ENCODE data around the gene ZNF558.

Gene ZNF558

DNA sequence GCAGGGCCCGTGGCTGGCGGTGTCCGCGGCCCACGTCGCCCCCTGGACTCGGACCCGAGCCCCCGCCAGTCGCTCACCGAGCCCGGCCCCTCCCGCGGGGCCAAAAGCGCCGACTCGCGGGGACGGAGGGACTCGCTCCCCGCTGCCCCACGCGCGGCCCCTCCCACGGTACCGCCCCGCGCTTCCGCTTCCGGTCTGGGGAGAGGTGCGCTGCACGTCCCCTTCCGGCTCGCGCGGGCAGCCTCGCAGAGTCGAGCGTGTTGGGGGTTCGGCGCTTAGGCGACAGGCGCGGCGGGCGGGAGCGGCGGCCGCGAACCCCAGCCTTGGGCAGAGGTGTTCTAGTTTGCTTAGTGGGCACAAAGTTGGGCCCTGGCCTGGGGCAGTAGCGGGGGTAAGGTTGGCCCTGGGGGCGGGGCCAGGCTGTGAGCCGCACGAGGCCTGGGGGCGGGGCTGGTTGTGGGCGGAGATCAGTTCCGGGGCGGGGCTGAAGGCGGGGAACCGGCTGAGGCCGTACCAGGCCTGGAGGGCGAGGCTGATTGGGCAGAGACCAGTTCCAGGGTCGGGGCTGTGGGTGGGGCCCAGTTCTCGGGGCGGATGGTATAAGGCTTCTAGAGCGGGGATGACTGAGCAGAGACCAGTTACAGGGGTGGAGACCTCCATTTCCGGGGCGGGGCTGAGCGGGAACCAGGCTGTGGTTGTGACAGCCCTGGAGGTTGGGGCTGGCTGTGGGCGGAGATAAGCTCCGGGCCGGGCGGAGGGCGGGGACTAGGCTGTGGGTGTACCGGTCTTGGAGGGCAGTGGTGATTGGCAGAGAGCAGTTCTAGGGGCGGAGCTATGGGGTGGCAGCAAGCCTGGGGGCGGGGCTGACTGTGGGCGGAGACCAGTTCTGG is at the start of gene ZNF558, which contains the start of gene MBD3L1:
TSS of gene ZNF558 (minus strand) at position 173 of the 890 bp plus-strand sequence. CDS start 9,645 bp downstream, outside the sequence.
TSS of gene MBD3L1 (plus strand) at position 246 of the 890 bp plus-strand sequence. CDS start 10,302 bp downstream, outside the sequence.
- DNase-seq (ENCODE audit: low read depth, low spot score) = peak; percentile 98

DNA sequence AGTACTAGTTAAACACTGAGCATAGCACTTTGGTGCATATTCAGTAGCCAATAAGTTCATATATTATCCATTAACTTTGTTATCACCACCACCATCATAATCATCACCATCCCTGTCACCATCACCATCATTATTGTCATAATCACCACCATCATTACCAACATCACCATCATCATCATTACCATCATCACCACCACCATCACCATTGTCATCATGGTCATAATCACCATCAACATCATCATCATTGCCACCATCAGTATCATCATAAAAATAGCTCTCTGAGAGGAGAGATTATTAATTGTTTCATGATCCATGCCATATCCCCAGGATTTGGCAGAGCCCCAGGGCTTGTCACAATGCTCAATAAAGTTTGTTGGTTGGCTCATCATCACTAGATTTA is 49.4 kb upstream of the ZNF558 start:
- DNase-seq (ENCODE audit: low read depth, low spot score) = no peak

DNA sequence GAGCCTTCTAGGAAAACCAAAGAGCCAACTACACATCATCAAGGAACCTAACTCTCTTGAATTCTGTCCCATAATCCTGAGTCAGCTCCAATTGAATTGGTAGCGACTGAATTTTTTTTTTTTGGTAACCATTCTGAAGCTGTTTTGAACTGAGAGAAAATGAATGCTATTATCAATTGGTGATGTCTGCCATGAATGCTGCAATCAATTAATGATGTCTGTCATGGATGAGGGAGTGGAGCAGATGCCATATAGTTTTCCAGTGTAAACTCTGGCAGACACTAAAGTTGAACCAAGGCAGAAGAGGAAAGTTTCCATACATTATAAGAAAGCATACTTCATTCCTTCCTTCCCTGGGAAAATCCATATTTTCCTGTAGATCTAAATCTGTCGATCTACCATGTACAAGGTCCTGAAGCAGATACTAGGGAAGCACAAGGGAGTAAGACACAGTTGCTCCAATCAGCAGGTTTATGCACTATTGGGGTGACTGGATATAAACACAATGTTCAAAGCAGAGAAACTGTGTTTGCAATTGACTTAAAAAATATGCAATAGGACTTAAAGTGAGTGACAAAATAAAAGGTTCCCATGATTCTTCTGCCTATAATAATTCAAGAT is 48.9 kb upstream of the ZNF558 start:
- DNase-seq (ENCODE audit: low read depth, low spot score) = no peak

DNA sequence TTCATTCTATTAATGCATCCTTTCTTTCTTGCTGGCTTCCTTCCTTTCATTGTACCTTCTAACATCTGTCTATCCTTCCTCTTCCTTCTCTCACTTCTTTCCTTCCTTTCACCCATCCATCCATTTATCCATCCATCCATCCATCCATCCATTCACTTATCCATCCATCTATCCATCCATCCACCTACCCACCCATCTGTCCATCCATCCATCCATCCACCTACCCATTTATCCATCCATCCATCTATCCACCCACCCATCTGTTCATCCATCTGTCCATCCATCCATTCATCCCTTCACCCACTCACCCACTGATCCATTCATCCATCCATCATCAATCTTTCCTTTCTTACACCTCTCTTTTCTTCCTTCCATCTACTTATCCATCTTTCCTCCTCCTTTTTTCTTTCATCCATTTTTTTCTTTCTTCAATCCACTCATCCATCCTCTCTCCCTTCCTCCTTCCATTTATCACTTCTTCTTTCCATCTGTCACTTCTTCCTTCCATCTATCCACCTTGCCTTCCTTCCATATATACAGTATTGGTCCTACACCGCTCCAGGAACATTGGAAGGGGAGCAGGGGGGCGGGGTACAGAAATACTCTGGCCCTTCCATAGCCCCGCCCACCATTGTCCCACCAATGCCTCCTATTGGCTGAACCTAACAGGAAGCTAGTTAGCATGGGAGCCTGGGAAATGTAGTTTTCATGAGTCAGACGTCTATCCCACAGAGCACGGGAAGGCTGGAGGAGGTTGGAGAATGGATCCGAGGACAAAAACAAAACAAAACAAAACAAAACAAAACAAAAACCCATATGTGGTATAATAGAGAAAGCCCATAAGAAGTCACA is 46.0 kb upstream of the ZNF558 start:
- DNase-seq (ENCODE audit: low read depth, low spot score) = no peak

- DNase-seq (ENCODE audit: low read depth, low spot score) = no peak
Measured at GRCh38 chr19:8866344-8866743, 34.2 kb upstream of the ZNF558 start.

DNA sequence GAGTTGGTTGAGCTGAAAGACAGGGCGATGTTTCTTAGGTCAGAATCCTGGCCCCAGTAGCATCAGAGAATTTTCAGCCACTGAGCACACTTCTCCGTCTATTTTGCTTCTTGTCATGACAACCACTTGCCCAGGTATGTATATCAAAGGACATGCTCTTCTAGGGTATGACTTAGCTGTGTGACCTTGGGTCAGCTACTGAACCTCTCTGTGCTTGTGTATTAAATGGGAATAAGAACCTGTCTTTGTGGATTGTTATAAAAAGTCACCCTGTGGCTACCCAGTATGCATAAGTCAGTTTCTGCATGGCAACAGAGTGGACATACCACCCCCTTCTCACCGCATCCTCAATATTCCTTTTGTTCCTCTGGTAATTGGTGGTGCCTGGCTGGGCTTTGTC is 26.2 kb upstream of the ZNF558 start:
- no peak for DNase-seq (ENCODE audit: low read depth, low spot score)

DNA sequence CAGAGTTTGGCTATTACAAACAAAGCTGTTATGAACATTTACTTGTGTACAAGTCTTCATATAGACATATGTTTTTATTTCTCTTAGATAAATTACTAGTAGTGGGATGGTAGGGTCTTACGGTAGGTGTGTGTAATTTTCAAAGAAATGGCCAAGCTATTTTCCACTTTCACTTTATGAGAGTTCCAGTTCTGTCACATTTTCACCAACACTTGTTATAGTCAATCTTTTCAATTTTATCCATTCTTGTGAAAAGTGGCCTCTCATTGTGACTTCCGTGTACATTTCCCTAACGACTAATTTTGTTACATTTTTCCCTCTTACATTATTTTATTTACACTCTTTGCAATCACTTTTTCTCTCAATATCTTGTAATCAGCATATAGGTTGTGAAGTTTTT is 18.4 kb upstream of the ZNF558 start:
- no peak for DNase-seq (ENCODE audit: low read depth, low spot score)

DNA sequence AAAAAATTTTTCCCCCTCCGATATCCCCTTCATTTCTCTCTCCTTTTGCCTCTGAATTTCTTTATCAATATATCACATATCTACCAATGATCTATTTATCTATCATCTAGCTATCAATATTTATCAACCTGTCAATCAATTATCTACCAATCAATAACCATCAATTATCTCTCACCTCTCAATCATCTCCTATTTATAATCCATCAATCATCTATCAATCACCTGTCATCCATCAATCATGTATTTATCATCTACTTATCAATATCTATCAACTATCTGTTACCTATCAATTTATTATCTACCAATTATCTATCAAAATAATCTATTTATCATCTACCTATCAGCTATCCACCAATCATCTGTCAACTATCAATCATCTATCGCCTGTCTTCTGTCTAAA is 17.1 kb upstream of the ZNF558 start:
- DNase-seq (ENCODE audit: low read depth, low spot score) = no peak

DNA sequence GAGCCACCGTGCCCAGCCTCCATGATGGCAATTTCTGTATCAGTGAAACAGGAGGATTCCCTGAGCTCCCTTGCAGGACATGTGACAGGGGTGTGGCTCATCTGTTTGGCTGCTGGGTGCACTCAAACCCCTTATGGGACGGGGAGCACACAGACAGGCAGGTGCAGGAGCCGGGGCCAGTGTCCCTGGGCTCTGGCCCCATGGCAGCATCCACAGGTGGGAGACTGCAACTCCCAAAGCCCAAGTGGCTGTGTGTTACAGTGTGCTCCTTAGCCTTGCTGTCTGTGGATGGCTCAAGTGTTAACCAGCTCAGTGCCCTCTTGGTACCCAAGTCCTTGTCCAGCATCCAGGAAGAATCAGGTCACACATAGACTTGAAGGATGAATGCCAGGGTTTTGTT is 14.7 kb upstream of the ZNF558 start:
- no peak for DNase-seq (ENCODE audit: low read depth, low spot score)

- DNase-seq (ENCODE audit: low read depth, low spot score) = no peak
Measured at GRCh38 chr19:8840708-8841107, 8.6 kb upstream of the ZNF558 start.

DNA sequence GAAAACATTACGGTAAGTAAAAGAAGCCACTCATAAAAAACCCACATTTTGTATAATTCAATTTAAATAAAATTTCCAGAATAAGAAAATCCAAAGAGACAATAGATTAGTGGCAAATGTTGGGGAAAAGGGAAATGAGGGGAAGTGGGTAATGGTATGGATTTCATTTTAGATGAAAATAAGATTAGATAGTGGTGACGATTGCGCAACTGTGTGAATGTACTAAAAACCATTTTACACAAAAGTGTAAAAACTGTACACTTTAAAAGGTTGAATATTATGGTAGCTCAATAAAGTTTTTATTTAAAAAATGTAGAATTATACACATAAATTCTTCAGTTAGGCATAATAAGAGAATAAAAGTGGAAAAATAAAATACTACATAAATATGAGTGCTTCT is 3.8 kb upstream of the ZNF558 start:
- DNase-seq (ENCODE audit: low read depth, low spot score) = no peak

GRCh38 chr19:8835446-8835845 is 3.3 kb upstream of the ZNF558 start:
- no peak for DNase-seq (ENCODE audit: low read depth, low spot score)

DNA sequence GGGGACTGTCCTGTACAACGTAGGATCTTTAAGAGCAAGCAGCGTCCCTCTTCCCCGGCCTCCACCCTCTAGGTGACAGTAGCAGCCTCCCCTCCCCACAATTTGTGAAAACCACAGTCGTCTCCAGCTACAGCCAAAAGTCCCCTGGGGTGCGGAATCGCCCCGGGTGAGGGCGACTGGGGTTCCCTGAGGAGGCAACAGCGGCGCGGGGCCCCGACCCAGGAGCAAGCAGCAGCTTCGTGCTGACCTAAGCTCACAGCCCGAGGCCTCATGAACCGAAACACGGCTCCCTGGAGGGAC is 322 bp downstream of the ZNF558 start:
- DNase-seq (ENCODE audit: low read depth, low spot score) = peak; percentile 1

- no peak for DNase-seq (ENCODE audit: low read depth, low spot score)
Measured at GRCh38 chr19:8831373-8831772, 731 bp downstream of the ZNF558 start.

GRCh38 chr19:8827277-8827676 is 4.8 kb downstream of the ZNF558 start:
- DNase-seq (ENCODE audit: low read depth, low spot score) = no peak

DNA sequence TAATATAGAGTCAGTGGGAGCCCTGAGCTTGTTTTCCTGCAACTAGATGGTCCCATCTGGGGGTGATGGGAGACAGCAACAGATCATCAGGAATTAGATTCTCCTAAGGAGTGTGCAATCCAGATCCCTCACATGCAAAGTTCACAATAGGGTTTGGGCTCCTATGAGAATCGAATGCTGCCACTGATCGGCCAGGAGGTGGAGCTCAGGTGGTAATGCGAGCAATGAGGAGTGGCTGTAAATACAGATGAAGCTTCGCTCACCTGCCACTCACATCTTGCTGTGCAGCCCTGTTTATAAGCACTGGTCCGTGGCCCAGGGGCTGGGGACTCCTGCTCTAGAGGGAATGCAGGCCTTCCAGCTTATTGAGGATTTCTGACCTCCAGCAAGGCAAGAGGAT is 5.7 kb downstream of the ZNF558 start:
- no peak for DNase-seq (ENCODE audit: low read depth, low spot score)

- no peak for DNase-seq (ENCODE audit: low read depth, low spot score)
Measured at GRCh38 chr19:8821748-8822241, 10.3 kb downstream of the ZNF558 start.

GRCh38 chr19:8820234-8820633 is 11.9 kb downstream of the ZNF558 start:
- DNase-seq (ENCODE audit: low read depth, low spot score) = no peak

GRCh38 chr19:8815780-8816179 is 16.3 kb downstream of the ZNF558 start:
- DNase-seq (ENCODE audit: low read depth, low spot score) = no peak

DNA sequence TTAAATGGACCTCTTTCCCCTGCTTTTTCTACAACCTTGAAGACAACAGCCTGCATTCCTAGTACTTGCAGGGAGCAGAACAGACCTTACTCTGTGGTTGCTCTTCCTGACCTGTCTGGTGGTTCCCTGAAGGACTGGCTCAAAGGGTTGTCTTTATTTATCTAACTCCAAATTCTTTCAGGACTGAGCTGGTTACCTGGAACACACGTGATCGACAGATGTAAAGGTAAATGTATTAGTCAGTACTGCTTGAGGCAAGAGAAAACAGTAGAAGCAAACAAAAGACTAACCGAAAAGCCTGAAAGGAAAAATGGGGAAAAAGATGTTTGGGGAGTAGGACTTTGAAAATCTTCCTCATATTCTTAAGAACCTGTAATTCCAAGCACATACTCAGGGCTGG is 17.9 kb downstream of the ZNF558 start:
- no peak for DNase-seq (ENCODE audit: low read depth, low spot score)

DNA sequence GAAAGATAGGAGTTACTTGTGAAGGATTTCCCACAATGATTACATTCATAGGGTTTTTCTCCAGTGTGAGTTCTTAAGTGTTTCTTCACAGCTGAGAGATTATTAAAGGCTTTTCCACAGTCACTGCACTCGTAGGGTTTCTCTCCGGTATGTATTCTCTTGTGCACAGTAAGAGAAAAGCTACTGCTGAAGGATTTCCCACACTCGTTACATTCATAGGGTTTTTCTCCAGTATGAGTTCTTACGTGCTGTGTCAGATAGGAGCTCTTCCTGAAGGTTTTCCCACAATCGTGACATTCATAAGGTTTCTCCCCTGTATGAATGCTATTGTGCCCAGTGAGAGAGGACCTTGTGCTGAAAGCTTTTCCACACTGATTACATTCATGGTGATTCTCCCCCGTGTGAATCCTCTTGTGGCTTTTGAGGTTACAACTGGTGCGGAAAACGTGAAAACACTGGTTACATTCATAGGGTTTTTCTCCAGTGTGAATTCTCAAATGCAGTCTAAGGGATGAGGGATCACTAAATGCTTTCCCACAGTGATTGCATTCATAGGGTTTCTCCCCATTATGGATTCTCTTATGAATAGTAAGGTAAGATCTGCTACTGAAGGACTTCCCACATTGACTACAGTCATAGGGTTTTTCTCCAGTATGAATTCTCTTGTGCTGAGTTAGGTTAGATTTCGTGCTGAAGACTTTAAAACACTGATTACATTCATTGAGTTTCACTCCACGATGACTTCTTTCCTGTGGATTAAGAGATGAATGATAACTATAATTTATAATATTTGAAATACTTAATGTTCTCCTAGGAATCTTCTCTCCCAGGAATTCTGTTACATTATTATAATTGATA is 20.6 kb downstream of the ZNF558 start:
- no peak for DNase-seq (ENCODE audit: low read depth, low spot score)

All from activated CD4-positive, CD25-positive, alpha-beta regulatory T cell treated with anti-CD3 and anti-CD28 coated beads, Interleukin-2, amount 50 U/mL, for 16 hours (primary cell).